HepG2 (cell line): ENCODE results near the gene NIPAL1. TPM values are rescaled to one million over a fixed set of nuclear protein-coding genes. Genes with fewer than 3 reads are reported as not detected.

Source experiments
- ATAC-seq: fragments of 200-7000 bp; cut with Tn5 transposase; 3 replicates; pipeline ENCODE4 v1.9.1; 2020; ENCODE audit warnings: mild to moderate bottlenecking, moderate library complexity
- BruUV-seq: library from RNA; stranded (reverse); fragments of 400-500 nt; replicated peaks from 2 replicates; lab custom pipeline; 2021; lab: Mats Ljungman, UMichigan
- CTCF ChIA-PET: fragments of 300-600 bp; formaldehyde crosslinking; extraction: SDS; loops from one replicate; lab custom pipeline; 2021; ENCODE audit warnings: low total read pairs, inconsistent platforms, low intra/inter-chr PET ratio; lab: Yijun Ruan, JAX
- POLR2A ChIA-PET: fragments of 350-600 bp; sonication (Branson Sonifier 250); formaldehyde crosslinking; loops from one replicate; lab custom pipeline; 2020; ENCODE audit warnings: antibody characterized with exemption, inconsistent platforms; lab: Yijun Ruan, JAX
- DNase-seq: peaks from one replicate; pipeline ENCODE4 v3.0.0-alpha.2; 2015; ENCODE audit warnings: low spot score
- FAIRE-seq: peaks from 3 replicates; lab custom pipeline; 2011; peaks lifted over from hg19 to GRCh38; lab: Jason Lieb, UNC
- H2AFZ ChIP-seq: one replicate; pipeline ENCODE4 v1.6.1; 2011; ENCODE audit warnings: low read length, inconsistent platforms
- H3K27ac ChIP-seq: fragments of 300-600 bp; 3 replicates; pipeline ENCODE4 v1.8.0; 2011; ENCODE audit warnings: mixed run types, mild to moderate bottlenecking, mixed read lengths, low read length, inconsistent platforms; ENCODE audit not compliant: insufficient read depth; ENCODE audit errors: extremely low read length
- H3K27me3 ChIP-seq, 2 experiments: fragments of 200-600 bp in 1 of 2; 2 replicates in 1 of 2; 3 replicates in 1 of 2; pipeline versions ENCODE4 v1.6.0 to v1.8.0; 2011; ENCODE audit warnings: low read length in 2 of 2, mild to moderate bottlenecking in 2 of 2, moderate library complexity in 2 of 2, inconsistent platforms in 1 of 2; ENCODE audit not compliant: insufficient read depth in 2 of 2, control insufficient read depth in 1 of 2
- H3K36me3 ChIP-seq, 2 experiments: fragments of 200-600 bp in 1 of 2; replicated peaks in 1 of 2; 2 replicates in 1 of 2; 3 replicates in 1 of 2; pipeline versions ENCODE4 v1.5.1 to v1.8.0; 2011; ENCODE audit warnings: low read length in 2 of 2, inconsistent platforms in 1 of 2; ENCODE audit not compliant: insufficient read depth in 2 of 2, control insufficient read depth in 1 of 2
- H3K4me1 ChIP-seq: 2 replicates; pipeline ENCODE4 v1.5.1; 2012; ENCODE audit warnings: low read length, inconsistent platforms; ENCODE audit not compliant: insufficient read depth
- H3K4me2 ChIP-seq: 2 replicates; pipeline ENCODE4 v1.6.0; 2011; ENCODE audit warnings: low read depth, low read length, inconsistent platforms
- H3K4me3 ChIP-seq, 3 experiments: fragments of 200-600 bp in 1 of 3; sonication (generic), shearing (Covaris generic) in 1 of 3; replicated peaks in 1 of 3; 2 replicates each; pipeline ENCODE4 v1.5.1; 2011 to 2016; ENCODE audit warnings: low read length in 3 of 3, inconsistent platforms in 2 of 3, low read depth in 2 of 3, mild to moderate bottlenecking in 2 of 3, control low read depth in 1 of 3, mixed read lengths in 1 of 3; ENCODE audit not compliant: insufficient read depth in 1 of 3
- H3K79me2 ChIP-seq: one replicate; pipeline ENCODE4 v1.6.1; 2011; ENCODE audit warnings: low read length, inconsistent platforms; ENCODE audit not compliant: insufficient read depth
- H3K9ac ChIP-seq: 2 replicates; pipeline ENCODE4 v1.6.0; 2011; ENCODE audit warnings: mild to moderate bottlenecking, low read depth, low read length, inconsistent platforms; ENCODE audit not compliant: insufficient read depth
- H3K9me3 ChIP-seq: 2 replicates; pipeline ENCODE4 v1.5.1; 2012; ENCODE audit warnings: mild to moderate bottlenecking, low read length
- H4K20me1 ChIP-seq: 2 replicates; pipeline ENCODE4 v1.6.0; 2011; ENCODE audit warnings: inconsistent platforms, mild to moderate bottlenecking, low read length, moderate library complexity; ENCODE audit not compliant: insufficient read depth
- NFE2L1 ChIP-seq: sonication (generic); formaldehyde crosslinking; IDR thresholded peaks from 2 replicates; pipeline ENCODE4 v1.4.0; 2020; ENCODE audit warnings: missing genetic modification reagents, mild to moderate bottlenecking, borderline replicate concordance
- SRSF9 ChIP-seq: fragments of 200-400 bp; formaldehyde crosslinking; IDR thresholded peaks from 2 replicates; pipeline ENCODE4 v1.6.1; 2018; ENCODE audit warnings: borderline replicate concordance, mild to moderate bottlenecking, low read depth, low read length; ENCODE audit not compliant: insufficient read depth, poor library complexity, severe bottlenecking
- ZNF230 ChIP-seq: sonication (generic); formaldehyde crosslinking; IDR thresholded peaks from 2 replicates; pipeline ENCODE4 v1.4.0; 2020; ENCODE audit warnings: mild to moderate bottlenecking, missing genetic modification reagents
- ZNF234 ChIP-seq: sonication (generic); formaldehyde crosslinking; conservative IDR thresholded peaks from 2 replicates; pipeline ENCODE4 v1.5.1; 2020; ENCODE audit warnings: mild to moderate bottlenecking, missing genetic modification reagents
- ZNF33B ChIP-seq: sonication (generic); formaldehyde crosslinking; IDR thresholded peaks from 2 replicates; pipeline ENCODE4 v1.5.1; 2020; ENCODE audit warnings: mild to moderate bottlenecking, missing genetic modification reagents
- ZNF724P ChIP-seq: sonication (generic); formaldehyde crosslinking; IDR thresholded peaks from 2 replicates; pipeline ENCODE4 v1.8.0; 2022; ENCODE audit warnings: missing genetic modification reagents, borderline replicate concordance
- ZNF776 ChIP-seq: sonication (generic); formaldehyde crosslinking; IDR thresholded peaks from 2 replicates; pipeline ENCODE4 v1.4.0; 2020; ENCODE audit warnings: mild to moderate bottlenecking, missing genetic modification reagents
- in situ Hi-C: cut with HindIII; loops from 2 replicates; pipeline ENCODE4 v1.10.0; 2017; ENCODE audit warnings: low pct_unique_long_range_greater_than_20kb; ENCODE audit not compliant: extremely low pct_ligation_motif_present
- intact Hi-C: fragments of 100-400 bp; cut with micrococcal nuclease; formaldehyde crosslinking; loops from one replicate; pipeline ENCODE4 v1.10.0; 2022; ENCODE audit not compliant: unreplicated experiment
- polyA plus RNA-seq, 8 experiments: library from polyadenylated mRNA; depleted of rRNA in 3 of 8; stranded (reverse) in 7 of 8; unstranded in 1 of 8; fragments of >200 nt; fragmentation: Illumina TruSeq in 4 of 8; extraction: Trizol in 4 of 8; gene quantifications; 2 replicates each; pipeline versions ENCODE4 v1.2.1 to v1.2.3, GENCODE V29; 2011 to 2016; ENCODE audit warnings: low read depth in 4 of 8, missing spikeins in 1 of 8, mixed read lengths in 1 of 8; ENCODE audit not compliant: insufficient read depth in 1 of 8
- total RNA-seq, 5 experiments: library from RNA; depleted of rRNA; stranded (reverse); fragments of >200 nt; fragmentation: Illumina TruSeq; extraction: Trizol; gene quantifications; 2 replicates each; pipeline ENCODE4 v1.2.3, GENCODE V29; 2016; ENCODE audit warnings: low read depth in 1 of 5
- TF ChIP-seq, protein P1 (sequence below): sonication (generic); formaldehyde crosslinking; IDR thresholded peaks from 2 replicates; pipeline ENCODE4 v1.4.0; 2020; ENCODE audit warnings: mild to moderate bottlenecking, missing genetic modification reagents
- TF ChIP-seq, protein P2 (sequence below): sonication (generic); formaldehyde crosslinking; IDR thresholded peaks from 2 replicates; pipeline ENCODE4 v1.4.0; 2020; ENCODE audit warnings: missing genetic modification reagents
- TF ChIP-seq, protein P3 (sequence below): sonication (generic); formaldehyde crosslinking; IDR thresholded peaks from 2 replicates; pipeline ENCODE4 v1.4.0; 2020; ENCODE audit warnings: missing genetic modification reagents

NIPAL1 gene
- total and polyA plus RNA-seq, 2 of the 13 experiments (the other 11 are each of a cell fraction or from before 2014, with no cell fraction given), result 1.4 to 3.4 TPM

DNA sequence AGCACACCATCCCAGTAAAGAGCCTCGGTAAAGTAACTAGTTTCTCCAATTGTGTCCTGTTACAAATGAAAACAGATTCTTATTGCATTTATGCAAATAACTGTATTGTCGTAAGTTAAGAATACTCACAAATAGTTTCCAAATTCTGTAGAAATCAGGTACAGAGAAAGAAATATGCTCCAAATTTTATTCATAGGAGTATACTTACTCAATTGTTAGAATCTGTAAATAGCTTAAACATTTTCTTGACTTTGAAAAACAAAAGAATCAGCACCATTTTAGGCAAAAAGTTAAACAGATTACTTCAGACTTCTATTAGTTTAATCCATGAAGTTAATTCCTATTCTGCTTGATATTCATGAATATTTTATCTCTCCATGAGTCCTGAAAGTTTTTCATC lies 10.8 kb upstream of the NIPAL1 start (continued):
- TF ChIP-seq, protein P1, sequence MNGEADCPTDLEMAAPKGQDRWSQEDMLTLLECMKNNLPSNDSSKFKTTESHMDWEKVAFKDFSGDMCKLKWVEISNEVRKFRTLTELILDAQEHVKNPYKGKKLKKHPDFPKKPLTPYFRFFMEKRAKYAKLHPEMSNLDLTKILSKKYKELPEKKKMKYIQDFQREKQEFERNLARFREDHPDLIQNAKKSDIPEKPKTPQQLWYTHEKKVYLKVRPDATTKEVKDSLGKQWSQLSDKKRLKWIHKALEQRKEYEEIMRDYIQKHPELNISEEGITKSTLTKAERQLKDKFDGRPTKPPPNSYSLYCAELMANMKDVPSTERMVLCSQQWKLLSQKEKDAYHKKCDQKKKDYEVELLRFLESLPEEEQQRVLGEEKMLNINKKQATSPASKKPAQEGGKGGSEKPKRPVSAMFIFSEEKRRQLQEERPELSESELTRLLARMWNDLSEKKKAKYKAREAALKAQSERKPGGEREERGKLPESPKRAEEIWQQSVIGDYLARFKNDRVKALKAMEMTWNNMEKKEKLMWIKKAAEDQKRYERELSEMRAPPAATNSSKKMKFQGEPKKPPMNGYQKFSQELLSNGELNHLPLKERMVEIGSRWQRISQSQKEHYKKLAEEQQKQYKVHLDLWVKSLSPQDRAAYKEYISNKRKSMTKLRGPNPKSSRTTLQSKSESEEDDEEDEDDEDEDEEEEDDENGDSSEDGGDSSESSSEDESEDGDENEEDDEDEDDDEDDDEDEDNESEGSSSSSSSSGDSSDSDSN (CRISPR knock-in tag), result no peak
- TF ChIP-seq, protein P2, sequence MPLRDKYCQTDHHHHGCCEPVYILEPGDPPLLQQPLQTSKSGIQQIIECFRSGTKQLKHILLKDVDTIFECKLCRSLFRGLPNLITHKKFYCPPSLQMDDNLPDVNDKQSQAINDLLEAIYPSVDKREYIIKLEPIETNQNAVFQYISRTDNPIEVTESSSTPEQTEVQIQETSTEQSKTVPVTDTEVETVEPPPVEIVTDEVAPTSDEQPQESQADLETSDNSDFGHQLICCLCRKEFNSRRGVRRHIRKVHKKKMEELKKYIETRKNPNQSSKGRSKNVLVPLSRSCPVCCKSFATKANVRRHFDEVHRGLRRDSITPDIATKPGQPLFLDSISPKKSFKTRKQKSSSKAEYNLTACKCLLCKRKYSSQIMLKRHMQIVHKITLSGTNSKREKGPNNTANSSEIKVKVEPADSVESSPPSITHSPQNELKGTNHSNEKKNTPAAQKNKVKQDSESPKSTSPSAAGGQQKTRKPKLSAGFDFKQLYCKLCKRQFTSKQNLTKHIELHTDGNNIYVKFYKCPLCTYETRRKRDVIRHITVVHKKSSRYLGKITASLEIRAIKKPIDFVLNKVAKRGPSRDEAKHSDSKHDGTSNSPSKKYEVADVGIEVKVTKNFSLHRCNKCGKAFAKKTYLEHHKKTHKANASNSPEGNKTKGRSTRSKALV, result no peak
- TF ChIP-seq ZNF33B (CRISPR knock-in tag) (no peak), SRSF9 (no peak), ZNF230 (CRISPR knock-in tag) (no peak), ZNF234 (CRISPR knock-in tag) (no peak), NFE2L1 (CRISPR knock-in tag) (no peak)

DNA sequence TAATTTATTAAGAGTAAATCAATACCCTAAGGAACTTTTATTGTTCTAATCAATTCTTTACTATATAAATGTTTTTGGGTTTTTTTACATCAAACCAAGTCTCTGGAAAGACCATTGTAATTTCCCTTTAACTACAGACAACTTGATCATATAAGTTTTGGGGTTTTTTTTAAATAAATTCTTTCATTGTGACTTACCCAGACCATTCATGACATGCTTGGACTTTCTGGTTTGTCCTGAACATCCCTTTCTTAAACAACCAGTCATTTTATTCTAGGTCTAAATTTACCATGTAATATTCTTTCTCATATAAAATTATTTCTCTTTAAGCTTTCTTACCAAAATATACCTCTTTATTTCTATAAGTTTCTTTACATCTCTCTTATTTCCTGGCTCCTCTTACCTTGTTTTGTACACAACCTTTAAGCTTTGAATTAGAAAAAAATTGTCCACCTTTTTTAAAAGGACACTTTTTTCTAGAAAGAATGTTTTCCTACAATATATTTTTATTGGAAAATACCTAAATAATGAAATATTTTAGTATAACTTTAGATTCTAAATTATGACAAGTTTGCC lies 8.5 kb upstream of the NIPAL1 start:
- POLR2A ChIA-PET, result no interaction called here
- ATAC-seq (no peak), DNase-seq (no peak), FAIRE-seq (no peak)
- no peak overlapping the region for H3K9ac ChIP-seq
- H3K4me2 ChIP-seq, result no peak overlapping the region
- H3K4me1 ChIP-seq, result no peaks in the 10 kb centered on the region
- H3K27ac ChIP-seq, result no peak overlapping the region
- in situ Hi-C loops, result no loop called here
- H3K9me3 ChIP-seq, result peaks cover 36% of the 10 kb centered on the region
- intact Hi-C loops, result no loop called here
- no TSS peak for BruUV-seq
- no peaks in the 10 kb centered on the region for H3K79me2 ChIP-seq
- H4K20me1 ChIP-seq, result no peaks in the 10 kb centered on the region
- no peaks in the 10 kb centered on the region for H3K36me3 ChIP-seq
- no peak overlapping the region for H3K4me3 ChIP-seq
- CTCF ChIA-PET, result no interaction called here
- H2AFZ ChIP-seq, result no peak overlapping the region
- no peaks in the 10 kb centered on the region for H3K27me3 ChIP-seq
- TF ChIP-seq ZNF776 (CRISPR knock-in tag), result no peak
- TF ChIP-seq, protein P3, sequence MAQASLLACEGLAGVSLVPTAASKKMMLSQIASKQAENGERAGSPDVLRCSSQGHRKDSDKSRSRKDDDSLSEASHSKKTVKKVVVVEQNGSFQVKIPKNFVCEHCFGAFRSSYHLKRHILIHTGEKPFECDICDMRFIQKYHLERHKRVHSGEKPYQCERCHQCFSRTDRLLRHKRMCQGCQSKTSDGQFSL (CRISPR knock-in tag), result no peak
- peak; percentile 58; the same call in 1 of the 2 replicates for TF ChIP-seq ZNF724P (CRISPR knock-in tag)
